GM12878 (cell line): ENCODE results near the gene COX17. TPM values are rescaled to one million over a fixed set of nuclear protein-coding genes. Genes with fewer than 3 reads are reported as not detected.

Source experiments
- ATAC-seq: fragments of 200-7000 bp; cut with Tn5 transposase; 3 replicates; pipeline ENCODE4 v1.9.1; 2020; ENCODE audit warnings: mild to moderate bottlenecking, moderate library complexity
- BruUV-seq: library from RNA; stranded (reverse); fragments of 400-500 nt; replicated peaks from 2 replicates; lab custom pipeline; 2021; lab: Mats Ljungman, UMichigan
- CTCF ChIA-PET: fragments of 300-600 bp; sonication (Branson Sonifier 250); formaldehyde crosslinking; extraction: SDS; loops from one replicate; lab custom pipeline; 2021; ENCODE audit warnings: inconsistent platforms; lab: Yijun Ruan, JAX
- POLR2A ChIA-PET: fragments of 350-600 bp; formaldehyde crosslinking; extraction: SDS; loops from one replicate; lab custom pipeline; 2021; ENCODE audit warnings: inconsistent platforms; lab: Charles Lee
- RAD21 ChIA-PET: fragments of 300-600 bp; sonication (Branson Sonifier 250); formaldehyde crosslinking; loops from one replicate; lab custom pipeline; 2023; ENCODE audit warnings: antibody characterized with exemption; ENCODE audit not compliant: unreplicated experiment; lab: Charles Lee
- SMC1A ChIA-PET: fragments of 300-600 bp; sonication (Branson Sonifier 250); formaldehyde crosslinking; loops from one replicate; lab custom pipeline; 2023; ENCODE audit not compliant: unreplicated experiment, uncharacterized antibody; lab: Charles Lee
- DNase-seq: peaks from one replicate; pipeline ENCODE4 v3.0.0-alpha.2; 2011; ENCODE audit warnings: low read depth, low spot score
- FAIRE-seq: peaks from 3 replicates; lab custom pipeline; 2011; peaks lifted over from hg19 to GRCh38; lab: Jason Lieb, UNC
- H2AFZ ChIP-seq: 2 replicates; pipeline ENCODE4 v1.6.0; 2011; ENCODE audit warnings: low read depth, low read length, control low read depth; ENCODE audit not compliant: control insufficient read depth
- H3K27ac ChIP-seq: 2 replicates; pipeline ENCODE4 v1.5.1; 2011; ENCODE audit warnings: control low read depth; ENCODE audit not compliant: control insufficient read depth, insufficient read depth
- H3K27me3 ChIP-seq, 2 experiments: replicated peaks in 1 of 2; 2 replicates each; pipeline versions ENCODE4 v1.6.0 to v1.6.1; 2011; ENCODE audit warnings: low read length in 1 of 2; ENCODE audit not compliant: control insufficient read depth in 2 of 2, insufficient read depth in 2 of 2
- H3K36me3 ChIP-seq, 2 experiments: 2 replicates each; pipeline ENCODE4 v1.5.1; 2011; ENCODE audit warnings: low read length in 1 of 2; ENCODE audit not compliant: control insufficient read depth in 2 of 2, insufficient read depth in 2 of 2
- H3K4me1 ChIP-seq: 2 replicates; pipeline ENCODE4 v1.6.1; 2011; ENCODE audit warnings: mild to moderate bottlenecking, low read length, moderate library complexity, mixed read lengths; ENCODE audit not compliant: control insufficient read depth, insufficient read depth
- H3K4me2 ChIP-seq: 2 replicates; pipeline ENCODE4 v1.6.0; 2011; ENCODE audit warnings: control low read depth; ENCODE audit not compliant: control insufficient read depth, insufficient read depth
- H3K4me3 ChIP-seq: fragments of 200-600 bp; sonication (generic); 2 replicates; pipeline ENCODE4 v1.5.1; 2016
- H3K79me2 ChIP-seq: 2 replicates; pipeline ENCODE4 v1.6.0; 2011; ENCODE audit warnings: low read length; ENCODE audit not compliant: control insufficient read depth, insufficient read depth
- H3K9ac ChIP-seq: 2 replicates; pipeline ENCODE4 v1.8.0; 2011; ENCODE audit warnings: low read length, control low read depth, mixed read lengths; ENCODE audit not compliant: control insufficient read depth, insufficient read depth
- H3K9me3 ChIP-seq: replicated peaks from 3 replicates; pipeline ENCODE4 v1.5.1; 2011; ENCODE audit warnings: mild to moderate bottlenecking, low read length; ENCODE audit not compliant: control insufficient read depth, insufficient read depth
- H4K20me1 ChIP-seq: 2 replicates; pipeline ENCODE4 v1.6.0; 2011; ENCODE audit not compliant: control insufficient read depth, insufficient read depth
- ESRRA ChIP-seq: IDR thresholded peaks from 2 replicates; pipeline ENCODE4 v1.6.1; 2012; ENCODE audit warnings: mild to moderate bottlenecking, low read length, improper control_type of control experiment
- JUNB ChIP-seq: IDR thresholded peaks from 2 replicates; pipeline ENCODE4 v1.6.1; 2016; ENCODE audit warnings: antibody characterized with exemption, mild to moderate bottlenecking
- PBX3 ChIP-seq: IDR thresholded peaks from 2 replicates; pipeline ENCODE4 v1.6.1; 2011; ENCODE audit warnings: mild to moderate bottlenecking, low read depth, low read length, moderate library complexity; ENCODE audit not compliant: insufficient replicate concordance
- SMAD5 ChIP-seq: IDR thresholded peaks from 2 replicates; pipeline ENCODE4 v1.6.1; 2016; ENCODE audit warnings: antibody characterized with exemption, low read depth
- SRF ChIP-seq, 2 experiments: IDR thresholded peaks; 2 replicates each; pipeline ENCODE4 v1.6.1; 2011; ENCODE audit warnings: low read depth in 2 of 2, low read length in 2 of 2, mild to moderate bottlenecking in 1 of 2, moderate library complexity in 1 of 2
- ZBTB40 ChIP-seq: fragments of 450-650 bp; IDR thresholded peaks from 2 replicates; pipeline ENCODE4 v1.6.1; 2016; ENCODE audit warnings: mild to moderate bottlenecking, moderate library complexity, borderline replicate concordance
- ZNF622 ChIP-seq: fragments of 450-650 bp; IDR thresholded peaks from 2 replicates; pipeline ENCODE4 v1.6.1; 2017; ENCODE audit warnings: mild to moderate bottlenecking, inconsistent platforms
- WGBS: methylation state at CpG from one replicate; pipeline ENCODE4 v1.1.6; 2016; ENCODE audit warnings: low lambda C conversion rate; ENCODE audit not compliant: insufficient replicate concordance, insufficient coverage; ENCODE audit errors: missing lambda C conversion rate; 5-methylcytosine and 5-hydroxymethylcytosine counted together
- in situ Hi-C: fragments of 300-500 bp; cut with MboI; formaldehyde crosslinking; loops from 9 replicates; pipeline ENCODE4 v1.14.3; 2018; ENCODE audit warnings: mixed read lengths
- intact Hi-C: fragments of 100-400 bp; cut with micrococcal nuclease; formaldehyde crosslinking; loops from one replicate; pipeline ENCODE4 v1.14.2; 2022; ENCODE audit not compliant: unreplicated experiment
- polyA plus RNA-seq, 11 experiments: library from polyadenylated mRNA; depleted of rRNA in 4 of 11; unstranded in 6 of 11; stranded (reverse) in 5 of 11; fragments of >200 nt; fragmentation: Nextera tagmentation in 4 of 11; fragmentation: Illumina TruSeq in 1 of 11; extraction: Ambion mirVana in 4 of 11; extraction: Trizol in 1 of 11; gene quantifications; 1 replicate in 1 of 11; 2 replicates in 10 of 11; pipeline versions ENCODE4 v1.2.1 to v1.2.3, GENCODE V29; 2011 to 2016; ENCODE audit warnings: inconsistent platforms in 2 of 11, missing spikeins in 2 of 11, low read depth in 1 of 11
- total RNA-seq, 4 experiments: library from RNA; depleted of rRNA in 3 of 4; stranded (reverse); fragments of >200 nt in 3 of 4; fragmentation: Illumina TruSeq in 1 of 4; extraction: Trizol in 1 of 4; gene quantifications; 2 replicates each; pipeline versions ENCODE4 v1.2.1 to v1.2.3, GENCODE V29; 2013 to 2021
- TF ChIP-seq, protein P1 (sequence below): fragments of 450-650 bp; IDR thresholded peaks from 2 replicates; pipeline ENCODE4 v1.6.1; 2017; ENCODE audit warnings: antibody characterized with exemption, mild to moderate bottlenecking, moderate library complexity
- TF ChIP-seq, protein P2 (sequence below): fragments of 450-650 bp; IDR thresholded peaks from 2 replicates; pipeline ENCODE4 v1.6.1; 2017; ENCODE audit warnings: mild to moderate bottlenecking, moderate library complexity

Gene COX17
- total and polyA plus RNA-seq, 10 of the 15 experiments (the other 5 are each of a cell fraction or from before 2014, with no cell fraction given), result 111 to 717 (median 243) TPM

DNA sequence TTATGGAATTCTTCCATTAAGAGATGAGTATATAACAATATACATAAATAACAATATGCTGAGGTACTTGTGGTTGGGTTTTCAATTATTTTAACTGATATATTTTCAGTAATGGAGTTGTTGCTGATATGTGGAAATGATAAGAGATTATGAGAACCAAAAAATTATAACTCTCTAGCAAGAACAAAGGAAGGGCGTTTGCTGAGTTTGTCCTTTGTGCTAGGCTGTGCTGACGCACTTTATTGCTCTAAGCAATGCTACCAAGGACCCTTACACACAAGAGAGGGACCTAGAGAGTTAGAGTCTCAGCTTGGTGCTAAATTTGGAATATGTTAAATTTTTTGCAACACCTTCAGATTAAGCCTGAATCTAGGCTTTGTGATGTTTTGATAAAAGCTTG lies 49.7 kb upstream of the COX17 start:
- ChIA-PET CTCF (interaction anchor here (1.1 kb wide), 1 partner anchor 9 kb away, joined by 3 read pairs; no protein-coding TSS in a partner anchor), RAD21 (no interaction called here)
- in situ Hi-C loops, result no loop called here
- TF ChIP-seq PBX3 (no peak), SMAD5 (no peak), ZNF622 (no peak), ZBTB40 (no peak), JUNB (no peak), ESRRA (no peak), SRF (IDR thresholded peaks at IDR 0.05; ENCODE audit: low read depth in 2 of 2, low read length in 2 of 2) (no peak)
- TF ChIP-seq, protein P1, sequence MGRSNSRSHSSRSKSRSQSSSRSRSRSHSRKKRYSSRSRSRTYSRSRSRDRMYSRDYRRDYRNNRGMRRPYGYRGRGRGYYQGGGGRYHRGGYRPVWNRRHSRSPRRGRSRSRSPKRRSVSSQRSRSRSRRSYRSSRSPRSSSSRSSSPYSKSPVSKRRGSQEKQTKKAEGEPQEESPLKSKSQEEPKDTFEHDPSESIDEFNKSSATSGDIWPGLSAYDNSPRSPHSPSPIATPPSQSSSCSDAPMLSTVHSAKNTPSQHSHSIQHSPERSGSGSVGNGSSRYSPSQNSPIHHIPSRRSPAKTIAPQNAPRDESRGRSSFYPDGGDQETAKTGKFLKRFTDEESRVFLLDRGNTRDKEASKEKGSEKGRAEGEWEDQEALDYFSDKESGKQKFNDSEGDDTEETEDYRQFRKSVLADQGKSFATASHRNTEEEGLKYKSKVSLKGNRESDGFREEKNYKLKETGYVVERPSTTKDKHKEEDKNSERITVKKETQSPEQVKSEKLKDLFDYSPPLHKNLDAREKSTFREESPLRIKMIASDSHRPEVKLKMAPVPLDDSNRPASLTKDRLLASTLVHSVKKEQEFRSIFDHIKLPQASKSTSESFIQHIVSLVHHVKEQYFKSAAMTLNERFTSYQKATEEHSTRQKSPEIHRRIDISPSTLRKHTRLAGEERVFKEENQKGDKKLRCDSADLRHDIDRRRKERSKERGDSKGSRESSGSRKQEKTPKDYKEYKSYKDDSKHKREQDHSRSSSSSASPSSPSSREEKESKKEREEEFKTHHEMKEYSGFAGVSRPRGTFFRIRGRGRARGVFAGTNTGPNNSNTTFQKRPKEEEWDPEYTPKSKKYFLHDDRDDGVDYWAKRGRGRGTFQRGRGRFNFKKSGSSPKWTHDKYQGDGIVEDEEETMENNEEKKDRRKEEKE, result no peak
- TF ChIP-seq, protein P2, sequence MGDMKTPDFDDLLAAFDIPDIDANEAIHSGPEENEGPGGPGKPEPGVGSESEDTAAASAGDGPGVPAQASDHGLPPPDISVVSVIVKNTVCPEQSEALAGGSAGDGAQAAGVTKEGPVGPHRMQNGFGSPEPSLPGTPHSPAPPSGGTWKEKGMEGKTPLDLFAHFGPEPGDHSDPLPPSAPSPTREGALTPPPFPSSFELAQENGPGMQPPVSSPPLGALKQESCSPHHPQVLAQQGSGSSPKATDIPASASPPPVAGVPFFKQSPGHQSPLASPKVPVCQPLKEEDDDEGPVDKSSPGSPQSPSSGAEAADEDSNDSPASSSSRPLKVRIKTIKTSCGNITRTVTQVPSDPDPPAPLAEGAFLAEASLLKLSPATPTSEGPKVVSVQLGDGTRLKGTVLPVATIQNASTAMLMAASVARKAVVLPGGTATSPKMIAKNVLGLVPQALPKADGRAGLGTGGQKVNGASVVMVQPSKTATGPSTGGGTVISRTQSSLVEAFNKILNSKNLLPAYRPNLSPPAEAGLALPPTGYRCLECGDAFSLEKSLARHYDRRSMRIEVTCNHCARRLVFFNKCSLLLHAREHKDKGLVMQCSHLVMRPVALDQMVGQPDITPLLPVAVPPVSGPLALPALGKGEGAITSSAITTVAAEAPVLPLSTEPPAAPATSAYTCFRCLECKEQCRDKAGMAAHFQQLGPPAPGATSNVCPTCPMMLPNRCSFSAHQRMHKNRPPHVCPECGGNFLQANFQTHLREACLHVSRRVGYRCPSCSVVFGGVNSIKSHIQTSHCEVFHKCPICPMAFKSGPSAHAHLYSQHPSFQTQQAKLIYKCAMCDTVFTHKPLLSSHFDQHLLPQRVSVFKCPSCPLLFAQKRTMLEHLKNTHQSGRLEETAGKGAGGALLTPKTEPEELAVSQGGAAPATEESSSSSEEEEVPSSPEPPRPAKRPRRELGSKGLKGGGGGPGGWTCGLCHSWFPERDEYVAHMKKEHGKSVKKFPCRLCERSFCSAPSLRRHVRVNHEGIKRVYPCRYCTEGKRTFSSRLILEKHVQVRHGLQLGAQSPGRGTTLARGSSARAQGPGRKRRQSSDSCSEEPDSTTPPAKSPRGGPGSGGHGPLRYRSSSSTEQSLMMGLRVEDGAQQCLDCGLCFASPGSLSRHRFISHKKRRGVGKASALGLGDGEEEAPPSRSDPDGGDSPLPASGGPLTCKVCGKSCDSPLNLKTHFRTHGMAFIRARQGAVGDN, result no peak

More for the DNA sequence above, 49.7 kb upstream of the COX17 start:
- no peak for DNase-seq
- Histone ChIP-seq H3K36me3 (no peaks in the 10 kb centered on the region), H4K20me1 (no peaks in the 10 kb centered on the region), H3K9me3 (no peaks in the 10 kb centered on the region), H3K27ac (no peak overlapping the region), H3K27me3 (no peaks in the 10 kb centered on the region), H3K79me2 (no peaks in the 10 kb centered on the region), H3K9ac (no peak overlapping the region), H2AFZ (no peak overlapping the region), H3K4me2 (no peak overlapping the region), H3K4me1 (no peaks in the 10 kb centered on the region; the same call in 1 of the 2 replicates), H3K4me3 (no peak overlapping the region)
- ATAC-seq, result no peak
- no peak for FAIRE-seq
- 74% methylated on average over 2 of the region's 2 CpGs for WGBS
- POLR2A ChIA-PET, result no interaction called here
- SMC1A ChIA-PET, result interaction anchor here (1.0 kb wide), 1 partner anchor 10 kb away, joined by 3 read pairs; no protein-coding TSS in a partner anchor
- intact Hi-C loops, result no loop called here
- BruUV-seq, result no TSS peak
